ENCODE measurements around the gene SRXN1. TPM values are rescaled to one million over a fixed set of nuclear protein-coding genes. Genes with fewer than 3 reads are reported as not detected.

The SRXN1 gene
- total RNA-seq, 2 donors from 2014 or later = 41.8 to 65.4 TPM

- Histone ChIP-seq H3K27ac (no peak overlapping the region), H3K36me3 (no peaks in the 10 kb centered on the region), H3K9me3 (no peaks in the 10 kb centered on the region), H3K27me3 (peaks cover 13 to 22% of the 10 kb centered on the region in 2 donors), H3K4me1 (peaks cover 0 to 24% of the 10 kb centered on the region in 2 donors), H3K4me3 (no peak overlapping the region)
- TF ChIP-seq CTCF (IDR thresholded peaks at IDR 0.05) = no peak
- no peak for DNase-seq (ENCODE audit: low spot score)
Measured at GRCh38 chr20:664151-664550, 11.2 kb upstream of the SRXN1 start.

- Histone ChIP-seq H3K9me3 (no peaks in the 10 kb centered on the region), H3K27ac (no peak overlapping the region), H3K4me3 (peak overlapping the region in 1 of 2 donors; percentile 4), H3K36me3 (no peaks in the 10 kb centered on the region), H3K27me3 (peaks cover 13 to 22% of the 10 kb centered on the region in 2 donors), H3K4me1 (peaks cover 0 to 19% of the 10 kb centered on the region in 2 donors)
- DNase-seq (ENCODE audit: low spot score) = no peak
- TF ChIP-seq CTCF (IDR thresholded peaks at IDR 0.05) = no peak
Measured at GRCh38 chr20:663315-664090, 10.5 kb upstream of the SRXN1 start.

- TF ChIP-seq CTCF (IDR thresholded peaks at IDR 0.05) = no peak
- Histone ChIP-seq H3K4me1 (peaks cover 0 to 12% of the 10 kb centered on the region in 2 donors), H3K9me3 (no peaks in the 10 kb centered on the region), H3K27me3 (peaks cover 13 to 22% of the 10 kb centered on the region in 2 donors), H3K27ac (no peak overlapping the region), H3K4me3 (no peak overlapping the region), H3K36me3 (no peaks in the 10 kb centered on the region)
- no peak for DNase-seq (ENCODE audit: low spot score)
Measured at GRCh38 chr20:662277-663192, 9.5 kb upstream of the SRXN1 start.

- H3K27ac ChIP-seq = no peak overlapping the region
- TF ChIP-seq CTCF (IDR thresholded peaks at IDR 0.05) = no peak
- H3K9me3 ChIP-seq = no peaks in the 10 kb centered on the region
- peaks cover 13 to 22% of the 10 kb centered on the region in 2 donors for H3K27me3 ChIP-seq
- H3K4me3 ChIP-seq = no peak overlapping the region
- H3K4me1 ChIP-seq = peaks cover 0 to 6% of the 10 kb centered on the region in 2 donors
- DNase-seq (ENCODE audit: low spot score) = no peak
- H3K36me3 ChIP-seq = no peaks in the 10 kb centered on the region
Measured at GRCh38 chr20:661474-662270, 8.7 kb upstream of the SRXN1 start.

- no peak overlapping the region for H3K4me3 ChIP-seq
- peaks cover 13 to 18% of the 10 kb centered on the region in 2 donors for H3K27me3 ChIP-seq
- no peaks in the 10 kb centered on the region for H3K9me3 ChIP-seq
- no peak overlapping the region for H3K27ac ChIP-seq
- no peaks in the 10 kb centered on the region for H3K36me3 ChIP-seq
- DNase-seq (ENCODE audit: low spot score) = no peak
- peaks cover 0 to 12% of the 10 kb centered on the region in 2 donors for H3K4me1 ChIP-seq
- no peak for TF ChIP-seq CTCF (IDR thresholded peaks at IDR 0.05)
Measured at GRCh38 chr20:658731-659291, 5.8 kb upstream of the SRXN1 start.
